Activated CD4-positive, alpha-beta T cell treated with anti-CD3 and anti-CD28 coated beads, Interleukin-2, amount 50 U/mL, for 4 hours (primary cell): Measurements from ENCODE around the gene TCHP.

Experiments
- DNase-seq, 2 experiments: peaks; one replicate each; pipeline ENCODE4 v3.0.0-alpha.2; 2020

The TCHP gene

DNA sequence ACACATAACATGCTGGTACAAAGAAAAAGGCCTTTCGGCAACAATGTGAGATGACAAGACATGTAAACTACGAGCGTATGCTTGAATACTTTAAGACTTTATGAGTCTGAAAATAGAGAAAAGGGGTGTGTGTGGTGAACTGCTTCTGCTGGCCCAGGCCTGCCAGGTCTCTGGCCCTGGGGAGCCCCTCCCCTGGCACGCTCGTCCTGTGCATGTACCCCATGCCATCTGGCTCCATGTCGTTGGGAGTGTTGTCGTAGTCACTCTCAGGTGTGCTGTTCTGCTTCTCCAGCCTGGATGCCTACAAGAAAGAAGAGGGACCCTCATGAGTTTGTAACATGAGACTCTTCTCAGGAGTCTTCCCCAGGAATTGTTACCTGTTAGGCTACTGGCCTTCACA, 38.9 kb downstream of the TCHP start:
- no peak for DNase-seq

GRCh38 chr12:109939504-109939903, 39.4 kb downstream of the TCHP start:
- DNase-seq, result no peak

DNA sequence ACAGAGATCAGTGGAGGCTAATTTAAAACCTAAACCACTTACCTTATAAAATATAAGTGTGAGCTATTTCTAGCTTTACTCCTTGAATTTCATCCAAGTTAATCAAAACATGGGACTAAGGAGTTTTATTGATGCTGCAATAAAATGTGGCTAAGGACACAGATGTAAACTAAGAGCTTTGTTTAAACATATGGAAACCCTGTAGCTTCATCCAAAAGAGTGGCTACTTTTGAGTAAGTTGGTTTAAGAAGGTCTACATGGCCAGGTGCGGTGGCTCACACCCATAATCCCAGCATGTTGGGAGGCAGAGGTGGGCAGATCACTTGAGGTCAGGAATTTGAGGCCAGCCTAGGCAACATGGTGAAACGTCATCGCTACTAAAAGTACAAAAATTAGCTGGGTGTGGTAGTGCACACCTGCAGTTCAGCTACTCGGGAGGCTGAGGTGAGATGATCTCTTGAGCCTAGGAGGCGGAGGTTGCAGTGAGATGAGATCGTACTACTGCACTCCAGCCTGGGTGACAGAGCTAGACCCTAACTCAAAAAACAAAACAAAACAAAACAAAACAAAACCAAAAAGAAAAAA, 40.4 kb downstream of the TCHP start:
- DNase-seq, result no peak

- DNase-seq, result no peak
Observed at GRCh38 chr12:109943811-109944210, 43.7 kb downstream of the TCHP start.

GRCh38 chr12:109944561-109945359, 44.7 kb downstream of the TCHP start:
- no peak for DNase-seq

DNA sequence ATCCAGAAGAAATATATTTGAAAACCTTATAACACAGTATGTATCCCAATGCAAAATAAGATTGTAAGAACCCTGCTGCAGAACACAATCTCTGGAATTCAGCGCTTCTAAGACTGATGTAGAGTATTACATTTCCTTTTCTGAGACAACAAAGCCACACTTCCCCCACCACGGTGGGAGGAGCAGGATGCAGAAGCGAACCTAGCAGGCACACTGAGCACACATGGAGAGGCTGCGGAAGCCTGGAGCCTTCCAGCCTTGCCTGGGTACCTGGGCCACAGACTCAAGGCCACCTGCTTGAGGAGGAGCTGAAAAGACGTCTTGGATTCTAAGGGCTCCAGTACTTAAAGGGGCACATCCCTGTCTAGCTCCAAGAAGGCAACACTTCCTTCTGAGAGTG, 46.4 kb downstream of the TCHP start:
- no peak for DNase-seq

GRCh38 chr12:109946913-109947312, 46.8 kb downstream of the TCHP start:
- DNase-seq, result no peak

GRCh38 chr12:109947521-109947920, 47.4 kb downstream of the TCHP start:
- no peak for DNase-seq

DNA sequence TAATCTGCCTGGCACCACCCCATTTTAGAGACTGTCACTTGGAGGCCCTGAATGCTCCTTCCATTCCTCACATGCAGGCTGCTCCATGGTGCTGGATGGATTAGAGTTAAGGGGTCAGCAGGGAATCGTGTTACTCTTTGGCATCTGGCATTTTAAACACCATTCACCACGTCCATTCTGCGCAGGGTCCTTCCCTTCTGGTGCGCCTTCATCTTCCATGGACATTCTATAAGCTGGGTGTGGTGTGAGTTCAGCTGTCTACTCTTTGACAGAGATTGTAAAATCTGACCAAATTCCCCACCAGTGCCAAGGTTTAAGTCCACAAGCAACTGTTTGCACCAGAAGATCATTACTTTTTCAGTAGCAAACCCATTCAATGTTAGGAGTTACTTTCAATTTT, 48.3 kb downstream of the TCHP start:
- DNase-seq, result no peak

- no peak for DNase-seq
Observed at GRCh38 chr12:109949089-109949488, 49.0 kb downstream of the TCHP start.

DNA sequence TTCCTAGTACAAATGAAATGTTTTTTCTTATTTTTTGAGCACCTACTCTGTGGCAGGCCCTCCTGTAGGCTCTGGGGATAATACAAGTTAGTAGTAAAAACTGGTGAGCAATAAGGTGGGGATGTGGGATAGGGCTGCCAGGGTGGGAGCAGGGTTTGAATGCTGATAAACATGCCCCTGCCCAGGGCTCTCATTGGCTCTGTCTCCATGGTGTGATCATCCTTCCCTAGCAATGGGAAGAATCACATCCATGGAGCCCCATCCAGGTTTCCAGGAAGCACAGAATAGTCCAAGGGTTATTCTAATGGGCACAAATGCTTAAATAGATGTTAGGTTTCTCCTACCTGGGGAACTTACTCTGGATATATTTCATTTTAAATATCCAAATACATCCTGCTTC, 50.6 kb downstream of the TCHP start:
- no peak for DNase-seq

- DNase-seq, result no peak
Observed at GRCh38 chr12:109951136-109951535, 51.1 kb downstream of the TCHP start.

GRCh38 chr12:109951751-109952150, 51.7 kb downstream of the TCHP start:
- DNase-seq, result no peak

DNA sequence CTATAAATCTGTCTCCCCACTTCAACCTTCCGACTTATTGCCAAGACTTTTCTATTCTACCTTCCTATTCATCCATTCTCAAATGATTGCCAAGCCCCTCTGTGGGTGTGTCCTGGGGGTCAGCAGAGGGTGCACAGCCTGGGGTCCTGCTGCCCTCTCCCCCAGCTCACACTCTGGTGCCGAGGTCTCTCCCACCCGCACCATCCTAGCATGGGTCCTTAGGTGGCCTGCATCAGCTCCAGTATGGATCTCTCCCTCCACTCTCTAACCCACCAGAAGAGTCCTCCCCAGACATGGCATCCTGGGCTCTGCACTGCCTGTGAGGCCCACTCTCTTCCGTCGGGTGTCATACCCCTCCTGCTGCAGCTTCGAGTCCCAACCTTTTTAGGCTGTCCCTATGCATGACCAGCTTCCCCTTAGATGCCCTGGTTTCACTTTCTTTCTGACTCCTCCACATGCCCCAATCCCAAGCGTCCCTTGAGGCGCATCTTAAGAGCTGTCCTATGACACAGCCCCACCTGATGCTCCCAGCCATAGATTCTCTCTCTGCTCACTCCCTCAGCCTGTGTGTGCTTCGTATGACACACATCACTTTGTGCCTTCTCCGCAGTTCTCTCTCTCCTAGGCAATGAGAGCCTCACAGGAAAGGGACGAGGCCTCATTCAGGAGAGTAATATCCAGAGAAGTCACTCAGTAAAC, 52.2 kb downstream of the TCHP start:
- DNase-seq, result no peak

DNA sequence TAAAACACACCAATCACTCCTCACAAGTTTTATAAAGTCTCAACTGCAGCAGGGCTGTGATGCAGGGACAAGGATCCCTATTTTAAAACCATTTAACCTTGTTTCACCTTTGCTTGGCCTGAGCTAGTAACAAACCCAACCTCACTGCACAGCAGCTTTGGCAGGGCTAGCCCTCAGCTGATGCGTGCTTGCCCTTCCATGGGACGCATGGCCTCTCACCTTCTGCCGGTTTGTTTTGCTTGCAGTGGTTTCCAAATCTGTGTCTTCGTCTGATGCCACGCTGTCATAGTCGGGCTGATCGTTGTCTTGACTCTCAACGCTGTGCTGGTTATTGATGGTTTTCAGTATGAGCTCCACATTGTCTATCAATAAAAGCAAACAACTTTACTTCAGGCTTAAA, 52.8 kb downstream of the TCHP start:
- no peak for DNase-seq

- DNase-seq, result no peak
Observed at GRCh38 chr12:109953656-109954055, 53.6 kb downstream of the TCHP start.

DNA sequence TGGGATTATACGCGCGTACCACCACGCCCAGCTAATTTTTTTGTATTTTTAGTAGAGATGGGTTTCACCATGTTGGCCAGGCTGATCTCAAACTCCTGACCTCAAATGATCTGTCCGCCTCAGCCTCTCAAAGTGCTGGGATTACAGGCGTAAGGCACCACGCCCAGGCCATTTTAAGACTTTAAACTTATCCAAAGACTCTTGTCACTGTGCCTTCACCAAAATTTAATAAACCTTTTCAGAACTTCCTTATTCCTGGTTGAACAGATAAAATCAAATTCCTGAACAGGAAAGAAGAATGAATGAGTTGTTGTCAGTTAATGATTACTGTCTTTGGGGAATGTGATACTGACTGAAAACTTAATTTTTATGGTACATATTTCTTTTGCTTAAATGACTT, 58.3 kb downstream of the TCHP start:
- DNase-seq, result no peak

DNA sequence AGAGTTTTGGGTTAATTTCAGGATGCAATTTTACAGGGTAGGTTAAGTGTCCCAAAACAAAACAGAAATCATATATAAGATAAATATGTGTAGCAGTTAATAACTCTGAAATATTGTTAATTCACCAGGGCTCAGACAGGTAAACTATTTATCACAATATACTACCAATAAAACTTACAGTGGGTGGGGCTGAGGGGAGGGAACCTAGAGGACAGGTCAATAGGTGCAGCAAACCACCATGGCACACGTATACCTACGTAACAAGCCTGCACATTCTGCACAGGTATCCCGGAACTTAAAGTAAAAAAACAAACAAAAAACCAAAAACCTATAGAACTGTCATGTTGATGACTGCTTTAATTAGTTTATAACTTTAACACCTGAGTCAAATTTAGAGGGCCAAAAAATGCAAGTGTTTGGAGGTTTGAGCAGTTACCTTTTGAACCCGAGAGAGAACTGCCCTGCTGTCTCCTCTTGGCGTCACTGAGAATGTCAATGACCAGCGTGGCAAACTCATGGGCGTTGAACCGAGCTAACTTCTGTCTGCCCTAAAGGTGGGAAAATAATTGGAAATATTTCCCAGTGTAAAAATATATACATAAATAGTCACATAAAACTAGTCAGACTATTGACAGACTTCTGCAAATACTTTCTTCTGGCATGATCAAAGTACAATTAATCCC, 59.5 kb downstream of the TCHP start:
- DNase-seq, result no peak

- no peak for DNase-seq
Observed at GRCh38 chr12:109961201-109961600, 61.1 kb downstream of the TCHP start.

DNA sequence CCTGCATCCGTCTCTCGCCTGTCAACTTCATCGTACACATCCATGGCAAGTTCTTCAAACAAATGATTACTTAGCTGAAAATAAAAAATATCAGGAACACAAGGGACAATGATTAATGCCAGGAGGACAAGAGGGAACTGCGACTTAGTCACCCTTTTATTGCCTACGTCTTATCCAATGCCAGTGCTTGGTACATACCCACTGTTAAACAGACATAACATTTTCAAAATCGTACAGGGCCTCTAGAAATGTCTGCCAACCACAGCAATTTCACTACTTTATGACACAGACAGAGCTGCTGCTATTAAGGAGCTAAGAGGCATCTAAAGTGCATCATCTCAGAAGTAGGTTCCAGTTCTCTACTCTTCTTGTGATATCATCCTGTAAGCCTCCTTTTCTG, 61.5 kb downstream of the TCHP start:
- no peak for DNase-seq

GRCh38 chr12:109962398-109962797, 62.3 kb downstream of the TCHP start:
- no peak for DNase-seq

DNA sequence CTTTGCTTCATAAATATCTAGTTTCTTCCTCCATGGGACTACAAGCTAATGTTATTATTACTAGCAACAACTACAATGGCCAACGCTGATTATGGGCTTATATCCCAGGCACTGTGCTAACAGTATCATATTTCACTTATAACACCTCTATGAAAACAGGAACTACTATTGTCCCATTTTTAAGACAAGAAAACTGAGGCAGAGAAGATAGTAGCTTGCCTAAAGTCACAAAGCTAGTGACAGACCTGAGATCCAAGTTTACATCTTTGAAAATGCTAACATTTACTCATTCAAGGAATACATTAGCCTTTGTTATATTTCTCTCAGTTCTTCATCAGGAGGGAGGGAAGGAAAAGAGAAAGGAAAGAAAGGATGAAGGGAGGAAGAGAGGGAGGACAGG, 63.3 kb downstream of the TCHP start:
- DNase-seq, result no peak

DNA sequence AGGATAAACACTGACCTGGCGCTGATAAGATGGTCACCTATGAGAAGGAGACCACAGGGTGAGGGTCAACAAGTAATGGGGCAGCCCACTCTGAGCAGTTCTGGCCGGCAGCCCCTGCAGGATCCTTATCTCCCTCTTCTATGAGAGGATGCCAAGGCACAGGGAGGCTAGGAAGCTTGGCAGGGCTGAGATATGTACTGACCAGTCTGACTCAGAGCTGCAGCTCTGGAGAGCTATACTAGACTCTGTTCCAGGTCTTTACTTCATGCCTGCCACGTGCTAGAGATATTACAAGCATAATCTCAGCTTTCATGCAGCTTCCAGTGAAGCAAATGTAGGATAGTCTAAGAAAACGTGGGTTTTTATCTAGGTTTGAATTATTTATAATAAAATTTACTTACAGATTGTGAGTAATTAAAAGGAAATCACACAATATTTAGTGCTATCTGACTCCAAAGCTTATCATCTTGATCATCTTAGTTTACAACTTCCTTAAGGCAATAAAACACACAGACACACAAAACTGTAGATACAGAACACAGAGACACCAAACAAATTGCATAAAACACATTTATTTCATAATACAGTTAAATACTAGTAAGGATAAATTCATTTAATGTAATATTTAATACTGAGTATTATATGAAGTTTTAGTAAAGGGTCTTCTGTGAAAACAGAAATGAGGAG, 63.8 kb downstream of the TCHP start:
- no peak for DNase-seq
